ENCODE measurements around the gene SMURF1. TPM values are rescaled to one million over a fixed set of nuclear protein-coding genes. Genes with fewer than 3 reads are reported as not detected.

Gene SMURF1
- total RNA-seq, 4 donors from 2014 or later = 25.3 to 47.5 (median 36.5) TPM

DNA sequence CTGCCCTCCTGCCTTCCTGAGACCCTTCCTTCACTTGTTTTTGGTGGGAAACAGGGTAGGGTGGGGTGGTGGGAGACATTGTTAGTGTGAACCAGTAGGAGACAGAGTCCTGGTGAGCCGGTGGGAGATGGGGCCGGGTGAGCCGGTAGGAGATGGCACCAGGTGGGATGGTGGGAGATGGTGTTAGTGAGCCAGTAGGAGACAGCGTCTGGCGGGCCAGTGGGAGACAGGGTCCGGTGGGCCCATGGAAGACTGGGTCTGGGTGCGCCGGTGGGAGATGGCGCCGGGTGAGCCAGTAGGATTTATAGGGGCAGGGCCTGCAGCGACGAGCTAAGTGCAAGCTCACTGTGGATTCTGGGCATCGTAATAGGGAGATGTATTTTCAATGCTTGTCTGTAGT lies 148.8 kb downstream of the SMURF1 start:
- Histone ChIP-seq H3K27me3 (no peaks in the 10 kb centered on the region), H3K27ac (no peak overlapping the region), H3K4me3 (no peak overlapping the region), H3K4me1 (peaks cover 0 to 5% (median 1%) of the 10 kb centered on the region in 4 donors), H3K36me3 (peaks cover 0 to 54% (median 14%) of the 10 kb centered on the region in 4 donors), H3K9me3 (no peaks in the 10 kb centered on the region)
- in situ Hi-C loops (cut with MboI; ENCODE audit: low pct_ligation_motif_present in 1 of 4, low pct_unique_long_range_greater_than_20kb in 1 of 4, low sequenced_read_pairs in 3 of 4) (no loop called here), intact Hi-C loops (cut with DNase I; ENCODE audit: low total_unique reads) (no loop called here)
- DNase-seq = no peak
- TF ChIP-seq POLR2AphosphoS5 (IDR thresholded peaks at IDR 0.05) = no peak
- TF ChIP-seq EP300 (IDR thresholded peaks at IDR 0.05; ENCODE audit: low read depth) = no peak
- no peak for TF ChIP-seq POLR2A (IDR thresholded peaks at IDR 0.05)
- TF ChIP-seq, protein P1, sequence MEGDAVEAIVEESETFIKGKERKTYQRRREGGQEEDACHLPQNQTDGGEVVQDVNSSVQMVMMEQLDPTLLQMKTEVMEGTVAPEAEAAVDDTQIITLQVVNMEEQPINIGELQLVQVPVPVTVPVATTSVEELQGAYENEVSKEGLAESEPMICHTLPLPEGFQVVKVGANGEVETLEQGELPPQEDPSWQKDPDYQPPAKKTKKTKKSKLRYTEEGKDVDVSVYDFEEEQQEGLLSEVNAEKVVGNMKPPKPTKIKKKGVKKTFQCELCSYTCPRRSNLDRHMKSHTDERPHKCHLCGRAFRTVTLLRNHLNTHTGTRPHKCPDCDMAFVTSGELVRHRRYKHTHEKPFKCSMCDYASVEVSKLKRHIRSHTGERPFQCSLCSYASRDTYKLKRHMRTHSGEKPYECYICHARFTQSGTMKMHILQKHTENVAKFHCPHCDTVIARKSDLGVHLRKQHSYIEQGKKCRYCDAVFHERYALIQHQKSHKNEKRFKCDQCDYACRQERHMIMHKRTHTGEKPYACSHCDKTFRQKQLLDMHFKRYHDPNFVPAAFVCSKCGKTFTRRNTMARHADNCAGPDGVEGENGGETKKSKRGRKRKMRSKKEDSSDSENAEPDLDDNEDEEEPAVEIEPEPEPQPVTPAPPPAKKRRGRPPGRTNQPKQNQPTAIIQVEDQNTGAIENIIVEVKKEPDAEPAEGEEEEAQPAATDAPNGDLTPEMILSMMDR (IDR thresholded peaks at IDR 0.05) = no peak
- WGBS, 2 donors (ENCODE audit: low coverage in 1 of 2) = 92 to 96% methylated on average over 11 to 13 of the region's 13 CpGs

DNA sequence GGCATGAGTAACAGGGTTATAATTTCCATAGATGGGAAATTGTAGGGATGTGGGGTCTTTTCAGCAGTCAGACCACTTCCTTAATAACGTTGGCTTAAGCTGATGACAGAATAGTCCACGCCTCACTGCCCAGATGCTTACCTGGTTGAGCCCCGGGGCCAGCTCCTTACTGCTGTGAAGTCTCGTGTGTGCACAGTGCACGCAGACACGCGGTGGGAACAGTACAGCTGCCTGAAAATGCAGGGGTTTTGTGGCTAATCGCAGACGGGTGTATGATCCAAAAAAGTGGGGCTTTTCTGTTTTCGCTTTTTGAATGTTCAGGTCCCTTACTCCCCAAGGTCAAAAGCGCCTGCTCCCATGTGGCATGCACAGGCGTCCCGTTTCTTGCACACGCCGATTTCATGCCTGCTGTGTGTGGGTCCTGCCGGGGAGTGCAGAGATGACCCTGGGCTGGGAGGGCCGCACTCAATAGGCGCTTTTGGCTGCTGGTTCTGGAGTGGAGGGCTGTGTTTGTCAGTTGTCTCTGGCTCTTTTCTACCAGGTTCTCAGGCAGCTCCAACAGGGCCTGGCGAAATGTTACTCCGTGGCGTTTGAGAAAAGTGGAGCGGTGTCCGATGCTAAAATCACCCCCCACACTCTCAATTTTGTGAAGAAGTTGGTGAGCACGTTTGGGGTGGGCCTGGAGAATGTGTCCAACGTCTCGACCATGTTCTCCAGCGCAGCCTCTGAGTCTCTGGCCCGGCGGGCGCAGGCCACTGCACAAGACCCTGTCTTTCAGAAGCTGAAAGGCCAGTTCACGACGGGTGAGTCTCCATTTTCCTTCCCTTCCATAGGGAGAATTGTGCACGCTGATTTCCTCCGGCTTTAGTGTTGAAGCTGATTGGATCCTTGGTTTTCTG lies 149.6 kb downstream of the SMURF1 start:
- no peak for DNase-seq
- no peaks in the 10 kb centered on the region for H3K27me3 ChIP-seq
- H3K27ac ChIP-seq = no peak overlapping the region
- intact Hi-C loops (cut with DNase I; ENCODE audit: low total_unique reads) = no loop called here
- 87 to 94% methylated on average over 19 to 34 of the region's 34 CpGs for WGBS, 2 donors (ENCODE audit: low coverage in 1 of 2)
- TF ChIP-seq POLR2A (IDR thresholded peaks at IDR 0.05) (no peak), POLR2AphosphoS5 (IDR thresholded peaks at IDR 0.05) (no peak)
- peaks cover 0 to 60% (median 18%) of the 10 kb centered on the region in 4 donors for H3K36me3 ChIP-seq
- no peak overlapping the region for H3K4me3 ChIP-seq
- in situ Hi-C loops (cut with MboI; ENCODE audit: low pct_ligation_motif_present in 1 of 4, low pct_unique_long_range_greater_than_20kb in 1 of 4, low sequenced_read_pairs in 3 of 4) = no loop called here
- H3K4me1 ChIP-seq = peaks cover 0 to 5% (median under 1%) of the 10 kb centered on the region in 4 donors
- H3K9me3 ChIP-seq = no peaks in the 10 kb centered on the region

DNA sequence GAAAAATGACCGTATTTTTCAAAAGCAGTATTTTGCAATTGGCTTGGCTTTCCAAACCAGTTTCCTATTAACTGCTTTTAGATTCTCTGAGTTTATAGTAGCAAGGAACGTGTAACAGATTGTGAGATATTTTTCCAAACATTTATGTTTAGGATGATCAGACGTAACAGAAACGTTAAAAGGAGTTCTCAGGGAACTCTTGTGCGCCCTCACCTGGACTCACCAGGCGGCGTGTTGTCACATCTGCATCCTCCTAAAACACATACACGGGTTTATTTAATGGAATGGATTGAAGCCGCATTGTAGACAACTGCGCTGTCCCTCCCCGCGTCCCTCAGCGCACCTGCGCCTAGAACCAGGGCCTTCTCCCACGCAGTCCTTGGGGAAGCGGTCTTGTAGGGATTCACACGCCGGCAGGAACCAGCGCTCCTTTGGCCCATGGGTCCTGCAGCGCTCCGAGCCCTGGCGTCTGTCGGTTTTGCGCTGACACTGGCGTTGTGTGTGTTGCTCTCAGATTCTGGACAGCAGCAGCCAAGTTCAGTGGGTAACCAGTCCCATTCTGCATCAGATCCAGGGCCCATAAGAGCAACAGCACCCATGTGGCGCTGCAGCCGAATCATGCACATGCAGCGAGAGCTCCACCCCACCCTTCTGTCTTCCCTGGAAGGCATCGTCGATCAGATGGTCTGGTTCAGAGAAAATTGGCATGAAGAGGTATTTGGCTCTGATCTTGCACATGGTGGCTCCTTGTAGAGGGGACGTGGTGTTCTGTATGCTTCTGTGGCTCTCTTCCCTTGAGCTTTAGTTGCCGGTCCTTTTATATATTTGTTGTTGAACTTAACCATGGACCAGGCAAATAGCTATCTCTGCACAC lies 150.6 kb downstream of the SMURF1 start:
- Histone ChIP-seq H3K4me1 (no peaks in the 10 kb centered on the region), H3K9me3 (no peaks in the 10 kb centered on the region), H3K27me3 (no peaks in the 10 kb centered on the region), H3K36me3 (peaks cover 0 to 69% (median 24%) of the 10 kb centered on the region in 4 donors), H3K27ac (no peak overlapping the region), H3K4me3 (no peak overlapping the region)
- 93 to 94% methylated on average over 18 to 32 of the region's 32 CpGs for WGBS, 2 donors (ENCODE audit: low coverage in 1 of 2)
- in situ Hi-C loops (cut with MboI; ENCODE audit: low pct_ligation_motif_present in 1 of 4, low pct_unique_long_range_greater_than_20kb in 1 of 4, low sequenced_read_pairs in 3 of 4) (no loop called here), intact Hi-C loops (cut with DNase I; ENCODE audit: low total_unique reads) (no loop called here)
- no peak for DNase-seq
- TF ChIP-seq, protein P1 (IDR thresholded peaks at IDR 0.05) = no peak
- TF ChIP-seq POLR2AphosphoS5 (IDR thresholded peaks at IDR 0.05) (no peak), POLR2A (IDR thresholded peaks at IDR 0.05) (no peak), EP300 (IDR thresholded peaks at IDR 0.05; ENCODE audit: low read depth) (no peak)

DNA sequence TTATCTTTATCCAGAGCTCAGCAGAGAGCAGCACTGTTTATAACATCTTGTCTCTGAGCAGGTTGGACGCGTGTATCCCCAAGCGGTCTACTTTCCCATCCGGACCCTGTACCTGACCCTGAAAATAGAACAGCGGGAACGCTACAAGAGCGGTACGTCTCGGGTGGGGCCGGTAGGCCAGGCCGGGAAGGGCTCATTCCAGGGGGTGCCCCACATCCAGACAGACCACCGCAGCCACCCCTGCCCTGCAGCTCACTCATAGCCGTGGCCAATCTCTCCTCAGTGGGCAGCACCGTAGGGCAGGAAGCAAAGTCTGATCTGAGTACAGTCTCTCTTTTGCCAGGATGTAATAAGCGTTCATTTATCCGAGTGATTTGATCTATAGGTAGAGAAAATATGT lies 151.8 kb downstream of the SMURF1 start:
- in situ Hi-C loops (cut with MboI; ENCODE audit: low pct_ligation_motif_present in 1 of 4, low pct_unique_long_range_greater_than_20kb in 1 of 4, low sequenced_read_pairs in 3 of 4) = no loop called here
- peaks cover 0 to 69% (median 30%) of the 10 kb centered on the region in 4 donors for H3K36me3 ChIP-seq
- H3K4me3 ChIP-seq = no peak overlapping the region
- H3K4me1 ChIP-seq = no peaks in the 10 kb centered on the region
- TF ChIP-seq, protein P1 (IDR thresholded peaks at IDR 0.05) = no peak
- TF ChIP-seq POLR2A (IDR thresholded peaks at IDR 0.05) (no peak), POLR2AphosphoS5 (IDR thresholded peaks at IDR 0.05) (no peak), EP300 (IDR thresholded peaks at IDR 0.05; ENCODE audit: low read depth) (no peak)
- intact Hi-C loops (cut with DNase I; ENCODE audit: low total_unique reads) = no loop called here
- 80 to 97% methylated on average over 1 to 16 of the region's 16 CpGs for WGBS, 2 donors (ENCODE audit: low coverage in 1 of 2)
- DNase-seq = no peak
- H3K27ac ChIP-seq = no peak overlapping the region
- no peaks in the 10 kb centered on the region for H3K9me3 ChIP-seq
- H3K27me3 ChIP-seq = no peaks in the 10 kb centered on the region
